DMS 273 treated with DMSO at 0.1 percent for 48 hours (cell line): ENCODE results near the gene PSD2.

Source experiments
- DNase-seq: peaks from one replicate; lab custom pipeline; 2025; lab: John Stamatoyannopoulos, UW

PSD2 gene

DNA sequence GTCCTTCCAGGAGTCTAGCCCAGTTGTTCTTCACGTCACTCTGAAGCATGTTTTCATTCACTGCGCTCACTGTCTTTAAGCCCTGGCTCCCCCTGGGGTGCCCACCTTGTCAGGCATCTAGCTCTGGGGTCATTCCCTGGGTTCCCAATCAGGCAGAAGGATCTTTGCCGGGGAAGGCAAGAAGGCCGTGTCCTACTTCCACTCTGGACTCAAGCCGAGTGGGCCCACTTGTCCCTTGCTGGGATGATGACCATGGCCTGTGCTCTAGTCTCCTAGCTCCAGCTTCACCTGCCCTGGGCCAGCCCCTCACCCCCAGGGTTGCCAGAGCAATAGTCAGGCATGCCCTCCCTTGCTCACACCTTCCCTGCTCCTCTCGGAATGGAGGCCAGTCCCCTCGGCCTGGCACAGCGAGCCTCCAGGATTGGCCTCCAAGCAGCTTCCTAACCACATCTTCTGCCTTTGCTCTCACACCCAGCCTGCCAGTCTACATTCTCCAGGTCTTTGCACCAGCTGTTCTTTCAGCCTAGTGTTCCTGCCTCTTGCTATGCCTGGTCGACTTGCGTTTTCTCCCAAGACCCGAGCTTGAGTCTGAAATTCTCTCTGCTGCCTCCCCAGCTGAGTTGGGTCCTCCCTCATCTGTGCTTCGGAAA lies 32.2 kb upstream of the PSD2 start:
- no peak for DNase-seq

DNA sequence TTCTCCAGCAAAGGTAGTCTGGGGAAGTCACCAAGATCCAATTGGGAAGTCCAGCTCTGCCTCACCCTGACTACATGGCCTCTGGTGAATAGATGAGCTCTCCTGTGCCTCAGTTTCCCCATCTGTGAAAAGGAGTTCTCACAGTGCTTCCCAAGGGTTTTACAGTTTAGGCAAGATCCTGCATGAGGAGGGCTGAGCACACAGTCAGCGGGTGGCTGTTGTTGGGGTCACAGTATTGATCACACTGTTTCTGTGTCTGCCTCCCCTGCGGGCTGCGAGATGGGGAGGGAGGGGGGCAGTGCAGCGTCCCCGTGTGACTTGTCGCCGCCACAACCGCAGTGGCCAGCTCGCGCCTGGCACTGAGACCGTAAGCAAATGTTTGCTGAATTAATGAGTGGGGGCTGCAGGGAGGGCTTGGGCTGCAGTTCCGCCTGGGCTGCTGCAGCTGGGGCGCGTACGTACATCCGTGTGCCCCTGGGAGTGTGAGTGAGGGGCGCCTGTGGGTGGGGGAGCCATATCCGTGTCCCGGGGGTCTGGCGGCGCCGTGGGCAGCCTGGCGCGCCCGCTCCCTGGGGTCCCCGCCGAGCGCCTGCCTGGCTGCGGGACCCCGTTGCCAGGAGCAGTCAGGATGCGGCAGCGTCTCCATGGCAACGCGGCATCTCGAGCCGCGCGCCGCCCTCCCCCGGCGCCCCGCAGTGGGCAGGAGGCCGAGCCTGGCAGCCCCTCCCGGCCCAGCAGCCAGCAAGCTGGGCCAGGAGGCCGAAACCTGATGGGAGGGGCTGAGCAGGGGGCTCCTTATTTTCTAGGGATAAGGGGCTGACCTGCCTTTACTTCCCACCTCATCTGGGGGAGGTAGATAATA lies 31.4 kb upstream of the PSD2 start:
- DNase-seq, result no peak

DNA sequence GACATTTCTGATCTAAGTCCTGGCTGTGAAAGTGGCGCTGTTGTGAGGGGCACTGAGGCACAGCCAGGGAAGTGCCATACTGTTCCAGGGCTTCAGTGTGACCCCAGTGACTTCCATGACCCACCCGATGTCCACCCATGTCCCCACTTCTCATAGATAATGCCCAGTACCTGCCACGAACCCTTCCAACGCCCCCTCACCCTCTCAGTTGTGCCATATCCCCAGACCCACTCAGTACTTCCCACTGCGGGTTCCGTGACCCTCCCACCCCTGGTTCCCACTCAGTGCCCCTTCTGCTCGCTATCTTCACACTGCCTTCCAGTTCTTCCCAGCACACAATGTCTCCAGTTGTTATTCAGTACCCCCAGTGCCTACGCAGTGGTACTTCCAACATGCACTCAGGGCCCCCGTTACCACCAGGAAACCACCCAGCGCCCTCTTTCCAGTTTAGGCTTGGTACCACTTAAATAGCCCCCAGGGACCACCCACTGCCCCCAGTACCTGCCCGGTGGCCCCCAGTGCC lies 30.7 kb upstream of the PSD2 start:
- DNase-seq, result no peak

DNA sequence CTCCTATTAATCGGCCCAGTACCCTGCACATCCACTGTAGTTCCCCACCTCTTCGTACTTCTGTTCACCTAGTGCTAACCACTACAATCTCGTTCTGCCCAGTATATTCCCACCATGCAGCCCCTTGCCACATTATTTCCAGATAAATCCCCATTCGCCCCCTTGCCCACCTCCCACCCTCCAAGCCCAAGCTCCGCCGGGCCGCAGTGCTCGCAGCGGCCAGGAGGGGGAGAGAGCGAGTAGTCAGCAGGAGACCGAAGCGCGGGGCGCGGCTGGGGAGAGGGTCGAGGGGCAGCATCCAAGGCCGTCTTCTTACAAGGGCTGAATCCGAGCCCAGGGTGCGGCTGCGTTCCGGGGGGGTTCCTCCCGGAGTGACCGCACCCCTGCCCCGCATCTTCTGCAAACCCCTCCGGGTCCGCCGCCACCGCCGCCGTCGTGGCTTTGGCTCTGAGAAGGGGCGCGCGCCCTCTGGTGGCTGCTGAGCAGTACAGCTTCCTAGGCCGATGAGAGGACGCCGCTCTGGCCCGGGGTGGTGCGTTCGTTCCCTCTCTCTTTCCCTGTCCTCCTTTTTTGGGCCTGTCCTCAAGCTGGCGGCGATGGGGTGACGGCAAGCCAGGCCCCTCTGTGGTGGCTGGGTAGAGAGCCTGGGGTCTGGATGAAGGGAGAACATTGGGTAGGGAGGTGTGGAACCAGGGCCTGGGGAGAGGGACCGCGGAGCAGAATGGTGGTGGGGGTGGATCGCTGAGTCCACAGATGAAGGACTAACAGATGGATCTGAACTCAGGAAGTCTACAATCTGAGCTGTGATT lies 30.0 kb upstream of the PSD2 start:
- DNase-seq, result peak; percentile 64

DNA sequence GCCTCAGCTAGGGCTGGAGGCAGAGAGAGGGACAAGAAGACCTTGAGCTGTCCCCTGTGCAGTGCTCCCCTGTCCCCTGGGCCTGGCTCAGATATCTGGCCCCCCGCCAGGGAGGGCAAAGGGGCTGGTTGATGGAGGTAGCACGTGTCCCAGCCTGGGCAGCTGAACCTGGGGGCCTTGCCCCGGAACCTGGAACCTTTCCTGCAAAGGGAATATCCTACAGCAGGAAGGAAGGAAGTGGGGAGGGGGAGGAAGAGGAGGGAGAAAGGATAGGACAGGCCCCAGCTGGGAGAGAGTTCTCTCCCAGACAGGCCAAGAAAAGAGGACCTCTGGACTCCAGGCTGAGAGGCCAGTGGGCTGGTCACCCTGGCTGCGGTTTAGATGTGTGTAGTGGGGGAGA lies 27.6 kb upstream of the PSD2 start:
- DNase-seq, result no peak

DNA sequence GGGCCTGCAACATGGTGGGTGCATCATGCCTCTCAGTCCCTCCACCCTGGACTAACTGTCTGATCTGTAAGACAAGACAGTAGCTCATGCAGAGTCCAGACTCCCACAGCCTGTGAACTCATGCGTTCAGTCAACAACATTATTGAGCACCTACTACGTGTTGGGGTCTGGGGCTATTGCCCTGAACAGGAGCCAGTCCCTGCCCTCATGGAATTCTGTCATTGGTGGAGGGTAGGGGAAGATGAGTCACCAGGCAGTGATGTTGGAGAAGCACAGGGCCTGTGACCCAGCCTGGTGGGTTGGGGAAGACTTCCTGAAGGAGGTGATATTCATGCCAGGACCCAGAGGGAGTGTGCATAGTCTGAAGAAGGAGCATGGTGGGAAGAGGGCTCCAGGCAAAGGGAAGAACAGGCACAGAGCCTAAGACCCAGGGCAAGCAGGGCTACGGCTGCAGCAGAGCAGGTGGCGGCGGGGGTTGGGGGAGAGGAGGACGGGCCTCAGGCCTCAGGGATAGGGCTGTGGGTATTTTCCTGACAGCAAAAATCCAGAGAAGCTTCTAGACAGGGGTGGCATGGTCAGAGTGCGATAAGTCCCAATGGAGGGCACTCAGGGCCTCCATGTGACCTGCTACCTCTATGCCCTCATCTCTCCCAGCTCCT lies 26.7 kb upstream of the PSD2 start:
- no peak for DNase-seq

DNA sequence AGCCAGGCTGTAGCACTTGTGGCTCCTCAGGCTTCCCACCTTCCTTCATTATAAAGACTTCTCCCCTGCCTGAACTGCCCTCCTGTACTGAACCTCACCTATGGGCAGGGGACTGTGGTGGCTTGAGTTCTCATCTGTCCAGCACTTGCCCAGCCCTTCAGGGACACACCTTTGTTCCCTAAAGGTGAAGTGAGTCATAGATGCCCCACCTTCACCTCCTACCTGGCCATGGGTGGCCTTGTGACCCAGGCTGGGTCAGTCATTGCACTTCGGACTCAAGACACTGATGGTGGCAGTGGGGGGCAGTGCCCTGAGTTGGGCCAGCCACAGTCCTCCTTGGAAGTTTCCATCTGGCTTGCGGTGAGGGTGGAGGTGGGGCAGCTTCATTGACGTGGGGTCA lies 26.1 kb upstream of the PSD2 start:
- no peak for DNase-seq

DNA sequence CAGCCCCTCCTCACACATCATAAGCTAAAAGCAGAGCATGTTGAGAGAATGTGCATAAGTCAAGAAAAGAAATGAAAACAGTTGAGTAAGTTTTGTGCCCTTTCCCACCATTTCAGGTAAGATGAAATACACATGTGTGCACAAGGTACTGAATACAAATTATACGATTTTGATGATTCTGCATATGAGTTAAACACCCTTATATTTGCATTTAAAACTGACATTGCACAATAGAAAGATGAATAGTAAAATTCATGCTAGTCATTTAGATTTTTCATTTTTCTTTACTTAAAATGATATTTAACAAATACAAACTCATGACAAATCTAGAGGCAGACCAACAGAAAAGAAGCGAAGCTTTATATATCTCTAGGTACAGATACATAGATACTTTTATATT lies 24.9 kb upstream of the PSD2 start:
- no peak for DNase-seq

DNA sequence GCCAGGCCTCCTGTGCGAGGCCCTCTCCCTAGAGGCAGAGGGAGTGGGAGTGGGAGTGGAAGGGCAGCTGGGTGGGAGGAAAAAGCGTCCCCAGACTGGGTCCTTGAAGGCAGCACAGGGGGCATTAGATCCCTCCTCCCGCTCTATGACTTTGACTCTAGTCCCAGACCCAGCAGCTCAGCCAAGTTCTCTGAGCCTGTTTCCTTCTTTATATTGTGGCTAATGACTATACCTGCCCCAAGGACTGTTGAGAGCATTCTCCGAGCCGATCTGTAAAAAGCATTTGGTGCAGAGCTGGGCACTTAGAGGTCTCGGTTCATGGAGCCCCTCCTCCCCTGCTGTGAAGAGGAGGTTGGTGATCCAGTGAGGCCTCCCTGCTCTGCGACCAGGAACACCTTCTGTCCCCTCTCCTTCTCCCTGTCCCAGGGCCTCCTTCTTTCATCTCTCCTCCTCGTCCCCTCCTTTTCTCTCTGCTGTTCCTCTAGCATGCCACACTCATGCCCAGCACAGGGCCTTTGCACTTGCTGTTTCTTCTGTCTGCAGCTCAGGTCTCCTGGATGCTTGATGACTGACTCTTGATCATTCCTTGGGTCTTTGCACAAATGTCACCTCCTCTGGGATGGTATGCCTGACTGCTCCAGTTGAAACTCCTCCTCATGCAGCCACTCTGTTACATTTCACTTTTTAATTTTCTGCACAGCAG lies 23.4 kb upstream of the PSD2 start:
- no peak for DNase-seq

DNA sequence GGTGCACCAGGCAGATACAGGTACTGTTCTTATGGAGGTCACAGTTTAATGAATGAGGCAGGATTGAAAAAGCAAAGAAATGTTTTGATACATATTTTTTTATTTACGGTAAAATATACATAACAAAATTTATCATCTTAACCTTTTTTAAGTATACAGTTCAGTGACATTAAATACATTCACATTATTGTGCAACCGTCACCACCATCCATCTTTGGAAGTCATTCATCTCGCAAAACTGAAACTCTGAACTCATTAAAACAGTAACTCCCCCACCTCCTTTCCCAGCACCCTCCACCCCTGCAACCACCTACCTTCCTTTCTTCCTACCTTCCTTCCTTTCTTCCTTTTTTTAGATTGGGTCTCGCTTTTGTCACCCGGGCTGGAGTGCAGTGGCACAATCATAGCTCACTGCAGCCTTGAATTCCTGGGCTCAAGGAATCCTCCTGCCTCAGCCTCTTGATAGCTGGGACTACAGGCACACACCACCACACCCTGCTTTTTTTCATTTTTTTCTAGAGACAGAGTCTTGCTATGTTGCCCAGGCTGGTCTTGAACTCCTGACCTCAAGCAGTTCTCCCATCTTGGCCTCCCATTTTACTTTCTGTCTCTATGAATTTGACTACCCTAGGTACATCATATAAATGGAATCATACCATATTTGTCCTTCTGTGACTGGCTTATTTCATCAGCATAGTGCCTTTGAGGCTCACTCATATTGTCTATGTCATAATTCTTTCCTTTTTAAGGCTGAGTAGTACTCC lies 22.5 kb upstream of the PSD2 start:
- no peak for DNase-seq

DNA sequence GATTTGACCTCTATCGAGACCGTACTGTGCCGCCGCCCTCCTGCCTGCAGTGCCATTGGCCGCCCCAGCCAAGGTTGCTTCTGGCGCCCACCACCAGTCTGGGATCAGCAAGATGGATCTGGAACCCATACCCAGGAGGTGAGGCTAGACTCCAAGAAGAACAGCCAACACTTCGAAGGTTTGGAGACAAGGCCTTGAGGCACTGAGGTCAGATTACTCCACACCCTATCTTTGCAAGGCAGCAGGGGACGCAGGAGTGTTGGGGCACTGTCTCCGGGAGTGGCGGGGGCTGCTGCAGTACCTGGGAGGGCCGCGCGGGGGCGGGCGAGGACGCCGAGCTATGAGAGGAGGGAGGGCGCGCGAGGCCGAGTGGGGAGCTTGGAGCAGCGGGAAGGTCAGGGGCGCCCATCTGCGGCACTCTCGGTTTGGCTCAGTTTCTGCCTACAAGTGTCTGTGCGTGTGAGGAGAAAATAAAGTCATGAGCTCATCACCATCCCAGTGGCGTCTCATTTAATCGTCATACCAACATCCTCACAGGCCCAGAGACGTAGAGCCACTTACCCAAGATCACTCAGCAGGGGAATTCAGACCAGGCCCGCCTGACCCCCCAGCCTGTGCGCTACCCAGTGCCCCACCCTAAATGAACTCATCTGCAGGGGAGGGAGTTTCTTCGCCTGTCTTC lies 20.5 kb upstream of the PSD2 start:
- peak; percentile 32 for DNase-seq

DNA sequence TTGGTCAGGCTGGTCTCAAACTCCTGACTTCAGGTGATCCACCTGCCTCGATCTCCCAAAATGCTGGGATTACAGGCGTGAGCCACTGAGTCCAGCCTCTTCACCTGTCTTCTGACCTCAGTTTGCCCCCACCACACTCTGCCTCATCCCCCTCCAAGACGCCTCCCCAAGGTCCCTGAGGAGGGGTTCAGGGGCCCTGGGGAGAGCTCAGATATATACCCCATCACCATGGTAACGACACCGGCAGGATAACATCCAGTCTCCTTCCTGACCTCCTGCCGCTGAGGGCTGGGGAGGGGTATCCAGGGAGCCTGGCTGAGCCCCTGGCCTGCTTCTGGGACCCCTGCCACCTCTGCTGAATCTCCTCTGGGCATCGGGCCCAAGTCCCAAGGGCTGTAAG lies 19.7 kb upstream of the PSD2 start:
- DNase-seq, result no peak

DNA sequence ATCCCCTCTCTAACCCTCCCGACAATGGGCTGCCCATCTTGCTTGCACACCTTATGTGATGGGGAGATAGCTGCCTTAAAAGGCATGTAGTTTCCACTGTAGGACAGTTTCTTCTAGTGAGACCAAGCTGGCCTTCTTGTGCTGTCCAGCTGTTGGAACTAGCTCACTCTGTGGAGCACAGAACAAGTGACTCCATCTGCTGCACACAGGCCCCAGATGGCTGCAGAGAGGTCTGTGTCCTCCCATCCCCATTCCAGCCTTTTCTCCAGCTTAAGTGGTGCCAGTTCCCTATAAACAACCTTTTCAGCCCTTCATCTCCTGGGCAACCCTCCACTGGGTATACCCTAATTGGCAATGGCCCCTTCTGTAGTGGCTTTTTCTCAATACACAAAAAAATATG lies 18.7 kb upstream of the PSD2 start:
- peak; percentile 85 for DNase-seq

DNA sequence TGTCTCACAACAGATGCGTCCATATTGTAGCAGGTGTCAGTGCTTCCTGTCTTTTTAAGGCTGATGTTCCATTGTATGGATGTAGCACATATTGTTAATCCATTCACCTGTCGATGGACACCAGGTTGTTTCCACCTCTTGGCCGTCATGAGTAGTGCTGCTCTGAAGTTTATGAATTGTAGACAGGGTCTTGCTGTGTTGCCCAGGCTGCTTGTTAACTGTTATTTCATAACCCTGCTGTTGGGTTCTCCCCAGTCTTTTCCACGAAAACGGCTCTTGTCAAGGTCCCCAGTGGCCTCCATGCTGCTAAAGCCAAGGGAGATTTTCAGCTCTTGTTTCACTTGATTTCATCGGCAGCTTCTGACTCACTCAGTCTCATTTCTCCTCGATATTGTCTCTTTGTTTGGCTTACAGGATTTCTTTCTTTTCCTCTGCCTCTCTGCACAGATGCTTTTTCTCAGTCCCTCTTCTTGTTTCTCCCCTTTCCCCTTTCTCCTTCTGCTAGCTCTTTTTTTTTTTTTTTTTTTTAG lies 12.1 kb upstream of the PSD2 start:
- DNase-seq, result no peak

DNA sequence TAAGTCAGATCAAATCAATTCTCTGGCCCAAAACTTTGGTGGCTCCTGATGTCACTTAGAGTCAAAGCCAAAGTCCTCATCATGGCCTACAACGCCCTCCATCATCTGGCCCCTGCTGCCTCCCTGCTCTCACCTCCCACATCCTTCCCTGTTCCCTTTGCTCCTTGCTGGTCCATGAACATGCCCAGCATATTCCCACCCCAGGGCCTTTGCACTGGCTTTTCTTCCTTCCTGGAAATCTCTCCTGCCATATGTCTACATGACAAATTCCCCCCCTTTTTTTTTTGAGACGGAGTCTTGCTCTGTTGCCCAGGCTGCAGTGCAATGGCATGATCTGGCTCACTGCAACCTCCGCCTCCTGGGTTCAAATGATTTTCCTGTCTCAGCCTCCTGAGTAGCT lies 11.1 kb upstream of the PSD2 start:
- no peak for DNase-seq

DNA sequence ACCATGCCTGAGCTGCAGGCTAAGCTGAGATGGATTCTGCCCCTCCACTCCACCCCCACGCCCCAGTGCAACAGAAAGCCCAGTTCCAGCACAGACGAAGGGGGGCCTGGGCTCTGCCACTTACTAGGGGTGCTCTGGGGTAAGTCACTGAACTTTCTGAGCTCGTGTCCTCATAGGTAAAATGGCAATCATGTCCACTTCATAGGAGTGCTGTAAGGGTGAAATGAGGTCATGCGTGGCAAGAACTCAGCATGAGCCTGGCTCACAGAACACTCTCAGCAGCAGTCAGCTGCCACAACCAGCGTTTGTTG lies 8.4 kb upstream of the PSD2 start:
- no peak for DNase-seq

DNA sequence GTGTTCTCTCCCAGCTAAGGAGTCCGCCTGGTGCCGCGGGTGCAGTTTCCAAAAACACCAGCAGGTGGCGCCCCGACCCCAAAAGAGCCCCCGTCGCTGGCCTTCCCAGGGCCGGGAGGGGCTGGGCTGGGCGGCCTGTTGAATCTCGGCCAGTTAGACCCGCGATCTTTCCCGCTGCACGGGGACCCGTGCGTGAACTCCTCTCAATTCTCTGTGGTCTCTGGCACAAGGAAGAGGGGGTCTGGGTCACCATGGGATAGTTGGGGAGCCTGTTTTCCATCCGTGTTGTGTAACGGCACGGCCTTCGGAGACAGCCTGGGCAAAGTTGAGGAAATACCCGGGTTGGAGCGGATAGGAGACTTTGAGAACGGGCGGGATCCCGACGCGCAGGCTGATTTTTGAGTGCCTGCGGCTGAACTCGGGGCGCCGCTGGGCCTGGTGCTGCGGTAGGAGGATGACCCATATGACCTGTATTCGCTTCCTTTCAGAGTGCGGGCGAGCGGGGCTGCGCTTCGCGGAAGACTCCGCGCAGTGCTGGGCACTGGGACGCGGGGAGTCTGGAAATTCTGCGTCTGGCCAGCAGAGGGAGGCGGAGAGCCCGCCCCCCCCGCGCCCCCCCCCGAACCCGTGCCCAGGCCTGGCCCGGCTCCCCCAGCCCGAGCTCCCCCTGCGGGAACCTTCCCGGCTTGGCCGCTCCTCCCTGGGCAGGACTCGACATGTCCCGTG lies 7.9 kb upstream of the PSD2 start:
- peak; percentile 58 for DNase-seq

DNA sequence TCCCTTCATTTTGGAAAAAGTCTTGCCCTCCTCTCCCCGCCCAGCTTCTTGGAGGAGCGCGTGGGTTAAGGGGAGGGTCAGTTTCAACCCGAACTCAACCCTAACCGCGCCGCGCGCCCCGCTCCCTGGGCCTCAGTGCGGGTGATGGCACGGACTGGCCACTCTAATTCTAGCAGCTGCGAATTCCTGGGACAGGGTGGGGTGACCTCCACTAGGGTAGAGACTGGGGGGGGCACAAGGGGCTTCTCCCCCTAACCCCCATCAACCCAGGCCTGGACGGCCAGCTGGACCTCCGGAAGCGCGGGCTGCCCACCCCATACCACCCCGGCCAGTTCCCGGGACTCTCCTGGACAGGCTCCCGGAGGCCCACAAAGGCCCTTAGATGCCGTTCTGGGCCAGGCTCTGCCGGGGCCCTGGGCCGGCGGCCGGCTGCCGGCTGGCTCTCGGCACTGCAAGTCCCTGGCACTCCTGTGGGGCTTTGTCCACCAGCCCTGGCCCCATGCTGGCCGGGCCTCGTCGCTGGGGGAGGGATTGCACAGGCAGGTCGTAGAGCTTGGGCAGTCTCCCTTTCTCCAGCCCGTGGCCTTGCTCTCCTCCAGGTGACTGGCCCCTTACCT lies 7.2 kb upstream of the PSD2 start:
- DNase-seq, result no peak
